Measurements from ENCODE around the gene MRPL47.
"Not testable (repeated sequence)": the region's sequence is repeated elsewhere in the genome, so short reads cannot be mapped to it uniquely, and the experiment has no call there.

MRPL47 gene

DNA sequence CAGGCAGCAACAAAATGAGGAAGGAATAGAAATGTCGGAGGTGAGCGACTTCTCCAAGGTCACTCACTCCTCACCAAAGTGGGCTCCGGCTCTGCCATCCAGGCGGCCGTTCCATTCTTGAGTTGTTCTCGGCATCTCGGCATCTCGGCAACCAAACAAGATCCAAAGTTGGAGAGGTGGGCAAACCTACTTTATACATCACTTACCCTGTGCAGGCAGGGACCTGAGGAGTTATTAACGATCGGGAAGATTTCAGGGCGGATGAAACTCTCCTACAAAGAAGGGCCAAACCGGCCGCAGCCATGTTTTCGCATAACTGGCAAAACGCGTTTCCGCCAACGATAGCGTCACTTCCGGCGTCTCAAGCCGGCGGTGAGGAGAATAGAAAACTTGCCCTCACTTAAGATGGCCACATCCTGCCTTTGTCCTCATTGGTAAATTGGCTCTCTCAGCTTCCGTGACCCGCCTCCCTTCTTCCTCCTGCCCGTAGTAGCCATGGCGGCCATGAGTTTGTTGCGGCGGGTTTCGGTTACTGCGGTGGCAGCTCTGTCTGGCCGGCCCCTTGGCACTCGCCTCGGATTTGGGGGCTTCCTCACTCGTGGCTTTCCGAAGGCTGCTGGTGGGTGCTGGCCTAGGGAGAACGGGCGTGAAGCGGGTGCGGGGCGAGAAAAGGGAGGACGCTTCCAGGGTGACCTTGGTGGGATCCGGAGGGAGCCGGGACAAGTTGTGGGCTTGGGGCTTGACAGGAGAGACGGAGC is at the start of gene MRPL47, which contains the start of gene NDUFB5:
MRPL47 (minus strand) TSS at position 318 of the 758 bp plus-strand sequence; CDS start at position 304, 14 bp downstream.
NDUFB5 (plus strand) TSS at position 474 of the 758 bp plus-strand sequence; CDS start at position 496, 22 bp downstream.
- DNase-seq (ENCODE audit: low read depth): peak; percentile 81

DNA sequence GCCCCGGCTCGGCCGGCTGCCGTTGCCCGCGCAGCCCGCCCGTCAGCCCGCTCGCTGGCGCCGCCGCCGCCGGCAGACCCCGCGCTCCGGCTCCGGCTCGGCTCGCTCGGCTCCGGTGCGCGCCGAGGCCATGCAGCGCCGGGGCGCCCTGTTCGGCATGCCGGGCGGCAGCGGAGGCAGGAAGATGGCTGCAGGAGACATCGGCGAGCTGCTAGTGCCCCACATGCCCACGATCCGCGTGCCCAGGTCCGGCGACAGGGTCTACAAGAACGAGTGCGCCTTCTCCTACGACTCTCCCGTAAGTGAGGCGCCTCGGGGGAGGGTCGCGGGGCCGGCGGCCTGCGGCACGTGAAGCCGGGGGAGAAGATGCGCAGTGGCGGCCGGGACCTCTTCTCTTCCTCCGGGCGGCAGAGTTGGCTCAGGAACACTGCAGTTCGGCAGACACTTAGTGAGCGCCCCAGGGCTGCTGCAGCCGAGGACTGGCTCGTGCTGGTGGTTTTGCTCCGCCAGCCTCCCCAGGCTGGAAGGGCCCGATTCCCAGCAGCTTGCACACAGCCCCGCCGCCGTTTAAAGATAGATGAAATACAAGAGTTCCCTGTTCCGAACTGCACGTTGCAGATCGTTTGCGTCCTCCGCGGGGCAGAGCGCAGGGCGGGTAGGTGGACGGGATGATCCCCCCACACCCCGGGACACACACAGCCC is 48.8 kb upstream of the MRPL47 start:
- peak; percentile 28 for DNase-seq (ENCODE audit: low read depth)

DNA sequence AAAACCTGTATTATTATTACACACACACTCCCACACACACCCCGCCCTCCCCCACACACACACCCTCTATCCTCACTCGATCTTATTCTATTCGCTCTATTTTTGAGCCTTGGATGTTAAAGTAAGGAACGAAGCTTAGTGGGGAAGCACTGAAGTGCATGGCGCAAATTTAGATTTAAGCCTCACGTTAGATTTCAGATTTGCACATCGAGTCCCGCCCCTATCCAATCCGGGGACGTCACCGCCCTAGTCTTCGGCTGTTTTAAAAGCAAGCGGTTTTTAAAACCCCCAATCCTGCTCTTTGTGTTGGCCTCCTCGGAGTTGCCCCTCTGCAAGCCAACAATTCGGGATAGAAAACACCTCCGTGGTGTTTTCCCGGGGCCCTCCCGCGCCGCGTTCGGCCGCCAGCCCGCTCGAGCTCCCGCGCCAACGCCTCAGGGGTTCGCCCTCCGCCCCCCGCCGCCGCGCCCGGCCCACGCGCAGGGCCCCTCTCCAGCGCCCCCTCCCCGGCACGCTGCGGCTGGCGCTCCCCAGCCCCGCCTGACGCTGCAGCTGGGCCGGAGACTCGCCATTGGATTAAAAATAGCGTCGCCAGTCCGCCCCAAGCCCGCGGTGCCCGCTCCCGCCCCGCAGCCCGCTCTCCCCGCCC is 48.1 kb upstream of the MRPL47 start, which contains the start of gene USP13:
USP13 (plus strand) TSS at position 594 of the 649 bp plus-strand sequence. CDS start 186 bp downstream, outside the sequence.
- peak; percentile 20 for DNase-seq (ENCODE audit: low read depth)

DNA sequence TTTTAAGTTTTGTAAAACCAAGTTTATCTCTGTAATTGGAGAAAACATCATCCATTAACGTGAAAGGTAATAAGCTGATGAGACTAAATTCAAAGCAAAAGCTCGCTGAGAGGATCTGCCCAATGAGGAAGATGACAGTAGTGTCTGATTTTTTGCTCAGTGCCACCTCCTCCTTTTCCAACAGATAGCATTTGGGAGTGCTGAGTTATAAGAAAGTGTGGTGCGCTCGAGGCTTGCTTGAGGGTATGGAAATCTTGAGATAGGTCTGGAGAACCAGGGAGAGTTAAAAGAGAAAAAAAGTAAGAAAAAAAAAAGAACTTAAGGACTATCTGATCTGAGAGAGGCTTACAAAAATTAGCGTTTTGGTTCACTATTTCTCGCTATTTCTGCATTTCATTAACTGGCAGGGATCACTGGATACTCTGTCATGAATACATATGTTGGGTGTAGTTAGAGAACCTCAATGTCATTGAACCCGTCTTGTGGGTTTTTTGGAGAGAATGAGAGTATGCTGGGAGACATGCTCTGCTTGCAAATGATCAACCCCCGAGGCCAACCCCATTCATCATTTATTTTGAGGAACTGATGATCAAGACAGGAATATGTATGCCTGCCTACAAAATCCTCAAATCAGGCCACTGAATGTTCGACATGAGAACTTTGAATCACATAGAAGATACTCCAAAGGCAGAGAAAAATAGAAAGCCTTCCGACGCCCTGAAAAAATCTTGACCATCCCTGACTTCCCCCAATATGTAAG is 47.4 kb upstream of the MRPL47 start:
- no peak for DNase-seq (ENCODE audit: low read depth)

DNA sequence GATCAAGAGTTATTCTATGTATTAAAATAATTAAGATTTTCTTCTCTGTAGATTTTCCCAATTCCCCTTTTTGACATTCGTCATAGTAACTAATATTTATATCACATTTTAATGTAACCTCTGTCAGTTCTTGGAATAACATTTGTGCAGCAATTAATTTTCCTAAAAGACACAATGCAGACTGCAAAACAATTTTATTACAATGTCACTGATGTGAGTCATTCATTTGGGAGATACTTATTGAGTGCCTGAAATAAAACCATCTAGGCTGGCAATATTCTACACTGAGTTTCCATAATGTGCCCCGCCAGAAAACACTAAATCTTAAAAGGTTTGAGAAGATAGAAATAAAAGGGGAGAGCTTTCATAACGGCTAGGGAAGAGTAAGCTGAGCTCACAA is 41.7 kb upstream of the MRPL47 start:
- no peak for DNase-seq (ENCODE audit: low read depth)

DNA sequence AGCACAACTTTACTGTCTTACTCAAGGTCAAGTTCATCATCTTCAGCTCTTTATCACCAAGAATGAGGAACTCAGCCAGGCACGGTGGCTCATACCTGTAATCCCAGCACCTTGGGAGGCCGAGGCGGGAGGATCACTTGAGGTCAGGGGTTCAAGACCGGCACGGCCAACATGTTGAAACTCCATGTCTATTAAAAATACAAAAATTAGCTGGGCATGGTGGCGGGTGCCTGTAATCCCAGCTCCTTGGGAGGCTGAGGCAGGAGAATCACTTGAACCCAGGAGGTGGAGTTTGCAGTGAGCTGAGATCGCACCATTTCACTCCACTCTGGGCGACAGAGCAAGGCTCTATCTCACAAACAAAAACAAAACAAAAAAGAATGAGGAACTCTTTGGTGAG is 39.4 kb upstream of the MRPL47 start:
- not testable (repeated sequence) for DNase-seq (ENCODE audit: low read depth)

DNA sequence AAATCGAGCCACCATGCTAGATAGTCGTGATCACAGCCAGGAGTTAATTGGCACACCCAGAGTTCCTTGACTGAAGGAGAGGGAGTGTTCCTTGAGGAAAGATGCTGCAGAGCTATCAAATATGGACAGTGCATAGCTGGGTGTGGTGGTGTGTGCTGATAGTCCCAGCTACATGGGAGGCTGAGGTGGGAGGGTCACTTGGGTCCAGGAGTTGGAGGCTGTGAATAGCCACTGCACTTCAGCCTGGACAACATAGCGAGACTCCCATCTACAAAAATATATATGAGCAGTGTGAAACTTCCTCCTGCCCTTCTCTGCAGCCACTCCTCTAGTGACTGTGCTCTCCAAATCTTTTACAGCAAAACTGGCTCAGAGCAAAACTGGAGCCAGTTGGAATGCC is 38.4 kb upstream of the MRPL47 start:
- DNase-seq (ENCODE audit: low read depth): no peak

DNA sequence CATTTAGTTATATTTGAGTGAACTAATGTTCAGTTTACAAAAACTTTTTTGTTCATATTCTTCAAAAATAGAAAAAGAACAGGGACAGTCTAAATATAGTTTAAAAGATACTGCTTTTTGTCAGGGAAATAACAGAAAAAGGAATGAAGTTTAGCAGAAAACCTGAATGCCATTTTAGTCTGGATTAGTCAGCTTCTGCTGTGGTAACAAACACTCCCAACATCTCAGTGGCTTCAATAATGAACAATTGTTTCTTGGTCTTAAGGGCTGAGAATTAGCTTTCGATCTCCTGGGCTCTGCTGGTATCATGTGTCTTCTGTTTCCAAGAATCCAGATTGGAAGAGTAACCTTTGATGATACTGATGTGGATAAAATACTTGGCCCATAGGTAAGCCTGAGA is 36.0 kb upstream of the MRPL47 start:
- no peak for DNase-seq (ENCODE audit: low read depth)

DNA sequence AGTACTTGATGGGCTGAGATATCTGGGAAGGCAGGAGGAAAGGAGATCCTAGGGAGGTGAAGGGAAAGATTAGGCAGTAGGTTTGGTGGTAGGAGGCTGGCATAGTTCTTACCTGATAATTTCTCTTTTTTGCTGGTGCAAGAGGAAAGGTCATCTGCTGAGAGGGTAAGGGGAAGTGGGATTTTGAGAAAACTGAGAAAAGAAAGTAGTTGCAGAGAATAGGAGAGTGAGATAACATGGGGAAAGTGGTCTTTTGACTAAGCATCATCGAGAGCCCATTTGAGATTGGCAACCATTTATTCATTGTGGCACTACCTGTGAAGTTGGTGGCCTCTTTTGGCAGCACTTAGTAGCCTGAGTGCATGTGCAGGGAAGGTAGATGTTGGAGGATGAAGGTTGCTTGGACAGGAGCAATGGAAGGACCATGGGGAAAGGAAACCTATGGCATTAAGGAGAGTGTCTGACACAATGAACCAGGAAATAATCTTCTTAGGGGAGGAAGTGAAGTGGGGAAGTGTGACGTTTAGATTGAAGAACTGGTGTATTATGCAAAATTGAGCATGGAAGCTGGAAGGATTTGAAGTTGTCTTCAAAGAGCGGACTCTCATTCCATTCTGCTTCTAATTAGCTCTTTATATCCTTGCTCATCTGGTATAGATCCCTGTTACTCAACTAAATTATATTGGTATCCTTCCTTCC is 26.5 kb upstream of the MRPL47 start:
- DNase-seq (ENCODE audit: low read depth): no peak

DNA sequence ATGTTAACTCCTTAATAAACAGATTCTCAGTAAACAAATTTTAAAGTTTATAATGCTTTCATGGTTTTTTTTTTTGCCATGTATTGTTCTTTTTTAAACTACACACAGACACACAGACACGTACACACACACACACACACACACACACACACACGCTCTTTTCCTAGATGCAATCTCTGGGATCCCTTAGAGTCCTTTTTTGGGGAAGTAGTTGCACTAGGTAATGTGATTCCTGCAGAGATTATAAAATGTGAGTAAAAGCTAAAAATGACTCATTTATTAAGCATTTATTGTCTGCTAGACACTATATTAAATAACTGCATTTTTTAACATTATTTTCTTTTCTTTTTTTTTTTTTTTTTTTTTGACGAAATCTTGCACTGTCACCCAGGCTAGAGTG is 20.0 kb upstream of the MRPL47 start:
- no peak for DNase-seq (ENCODE audit: low read depth)

DNA sequence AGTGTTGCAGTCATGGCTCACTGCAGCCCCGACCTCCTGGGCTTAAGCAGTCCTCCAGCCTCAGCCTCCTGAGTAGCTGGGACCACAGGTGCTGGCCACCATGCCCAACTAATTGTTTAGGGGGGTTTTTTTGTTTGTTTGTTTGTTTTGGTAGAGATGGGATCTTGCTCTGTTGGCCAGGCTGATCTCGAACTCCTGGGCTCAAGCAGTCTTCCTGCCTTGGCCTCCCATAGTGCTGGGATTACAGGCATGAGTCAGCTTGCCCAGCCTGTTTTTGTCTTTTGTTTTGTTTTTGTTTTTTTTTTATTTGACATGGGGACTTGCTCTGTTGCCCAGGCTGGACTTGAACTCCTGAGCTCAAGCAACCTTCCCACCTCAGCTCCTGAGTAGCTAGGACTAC is 17.6 kb upstream of the MRPL47 start:
- no peak for DNase-seq (ENCODE audit: low read depth)

DNA sequence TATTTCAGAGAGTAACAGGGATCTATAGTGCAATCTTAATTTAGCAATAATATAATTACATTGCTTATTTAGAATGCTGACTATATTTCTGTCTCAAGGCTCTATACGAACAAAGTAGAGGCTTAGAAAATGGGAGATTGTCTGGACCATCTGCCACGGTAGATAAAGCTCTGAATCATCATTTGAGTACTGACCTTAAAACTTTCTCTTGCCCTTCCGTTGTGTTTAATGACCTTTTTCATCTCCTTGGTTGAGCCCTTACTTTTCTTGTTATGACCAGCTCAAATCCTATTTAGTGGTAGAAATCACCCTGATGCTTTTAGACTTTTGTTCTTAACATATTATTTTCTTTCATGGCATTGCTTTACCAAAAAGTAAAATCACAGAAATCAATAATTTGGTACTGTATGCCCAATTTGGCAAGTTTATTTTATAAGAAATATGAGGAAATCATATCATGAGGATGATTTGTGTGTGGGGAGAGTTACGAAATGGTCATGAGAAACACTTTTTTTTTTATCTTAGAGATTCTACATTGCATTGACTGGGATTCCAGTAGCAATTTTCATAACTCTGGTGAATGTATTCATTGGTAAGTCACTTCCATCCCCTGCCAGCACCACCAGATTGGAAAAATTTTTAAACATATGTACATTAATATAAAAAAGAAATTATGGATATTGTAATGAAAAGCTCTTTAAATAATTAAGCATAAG is 11.2 kb upstream of the MRPL47 start:
- DNase-seq (ENCODE audit: low read depth): no peak

DNA sequence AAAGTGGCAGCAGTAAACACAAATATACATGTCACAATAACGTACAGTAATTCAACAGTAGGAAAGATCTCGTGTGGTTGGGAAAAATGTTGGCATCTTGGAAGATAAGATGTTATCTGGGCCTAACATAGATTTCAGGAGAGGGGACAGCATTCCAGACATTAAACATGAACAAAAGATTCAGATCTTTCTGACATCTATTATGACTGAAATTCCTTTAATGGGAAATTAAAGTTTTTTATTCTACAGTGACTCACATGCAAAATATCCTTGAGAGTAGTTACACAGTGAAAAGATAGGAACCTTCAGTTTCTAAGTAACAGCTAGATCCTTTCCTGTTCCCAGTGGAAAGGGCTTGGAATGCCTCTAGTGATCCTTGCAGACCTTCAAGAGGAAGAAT is 9.4 kb upstream of the MRPL47 start:
- no peak for DNase-seq (ENCODE audit: low read depth)

DNA sequence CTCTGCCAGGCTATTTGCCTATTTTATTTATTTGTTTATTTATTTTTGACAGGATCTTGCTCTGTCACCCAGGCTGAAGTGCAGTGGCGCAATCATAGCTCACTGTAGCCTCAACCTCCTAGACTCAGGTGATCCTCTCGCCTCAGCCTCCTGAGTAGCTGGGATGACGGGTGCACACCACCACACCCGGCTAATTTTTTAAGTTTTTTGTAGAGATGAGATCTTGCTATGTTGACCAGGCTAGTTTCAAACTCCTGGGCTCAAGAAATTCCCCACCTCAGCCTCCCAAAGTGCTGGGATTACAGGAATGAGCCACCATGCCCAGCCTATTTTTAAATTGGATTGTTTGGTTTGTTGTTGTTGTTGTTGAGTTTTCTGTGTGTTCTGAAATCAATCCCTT is 5.6 kb upstream of the MRPL47 start:
- DNase-seq (ENCODE audit: low read depth): no peak

DNA sequence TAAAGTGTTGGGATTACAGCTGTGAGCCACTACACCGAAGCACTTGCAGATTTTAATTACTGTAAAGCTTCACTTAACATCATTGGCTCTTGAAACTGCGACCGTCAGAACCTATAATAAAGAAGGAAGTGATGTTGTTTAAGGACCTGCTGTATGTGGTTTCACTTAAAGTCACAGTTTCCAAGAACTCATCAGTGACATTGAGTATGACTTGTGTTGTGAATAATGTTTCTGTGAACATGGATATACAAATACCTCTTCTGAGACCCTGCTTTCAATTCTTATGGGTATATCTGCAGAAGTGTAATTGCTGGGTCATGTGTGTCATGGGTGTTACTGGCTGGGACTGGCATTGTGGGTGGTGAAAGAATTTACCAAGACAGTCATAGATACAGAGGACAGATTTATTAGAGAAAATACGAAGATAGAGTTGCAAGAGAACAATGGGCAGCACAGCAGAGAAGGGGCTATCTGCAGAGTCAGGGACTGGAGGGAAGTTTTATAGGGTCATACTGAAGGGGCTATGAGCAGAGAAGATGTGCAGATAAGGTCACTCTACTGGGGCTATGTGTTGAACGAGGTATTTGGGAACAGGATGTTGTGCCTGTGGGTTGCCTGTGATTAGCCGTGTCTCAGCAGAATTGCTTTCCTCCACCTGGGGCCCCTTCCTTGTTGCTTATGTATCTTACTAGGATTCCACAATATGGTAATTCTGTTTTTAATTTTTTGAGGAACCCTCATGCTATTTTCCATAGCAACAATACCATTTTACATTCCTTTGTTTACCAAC is 4.7 kb upstream of the MRPL47 start:
- no peak for DNase-seq (ENCODE audit: low read depth)

DNA sequence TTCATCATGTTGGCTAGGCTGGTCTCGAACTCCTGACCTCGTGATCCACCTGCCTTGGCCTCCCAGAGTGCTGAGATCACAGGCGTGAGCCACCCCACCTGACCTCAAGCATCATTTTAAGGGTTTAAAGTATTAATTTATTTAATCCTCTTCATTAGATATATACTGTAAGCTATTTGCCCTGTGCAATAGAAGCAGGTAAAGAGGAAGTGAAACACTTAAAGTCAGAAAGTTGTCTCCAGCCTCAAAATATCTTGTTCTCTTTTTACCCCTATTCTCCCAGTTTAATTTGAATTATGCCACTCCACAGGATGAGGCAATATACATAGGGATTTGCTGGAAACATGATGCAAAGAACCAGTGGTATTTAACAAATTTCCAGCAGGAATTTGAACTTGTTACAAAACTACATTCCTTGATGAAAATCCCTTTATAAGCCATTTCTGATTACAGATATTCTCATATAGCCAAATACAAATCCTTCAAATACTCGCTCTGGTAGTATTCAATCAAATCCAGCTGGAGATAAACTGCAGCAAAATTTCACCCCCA is 2.2 kb upstream of the MRPL47 start:
- no peak for DNase-seq (ENCODE audit: low read depth)

DNA sequence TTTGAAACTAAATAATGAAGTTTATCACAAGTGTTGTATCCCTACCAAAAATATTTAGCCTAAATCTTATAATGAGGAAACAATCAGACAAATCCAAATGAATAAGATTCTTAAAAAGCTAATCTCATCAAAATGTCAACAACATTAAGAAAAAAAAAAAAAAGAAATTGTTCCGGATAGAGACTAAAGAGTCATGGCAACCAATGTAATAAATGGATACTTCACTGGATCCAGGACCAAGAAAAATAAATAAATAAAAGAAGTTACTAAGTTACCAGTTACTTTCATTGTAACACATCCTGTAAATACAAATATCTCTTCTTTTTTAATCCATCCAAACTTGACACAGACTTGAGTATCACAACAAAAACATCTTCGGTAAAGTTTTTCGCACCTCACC is 607 bp downstream of the MRPL47 start:
- no peak for DNase-seq (ENCODE audit: low read depth)

DNA sequence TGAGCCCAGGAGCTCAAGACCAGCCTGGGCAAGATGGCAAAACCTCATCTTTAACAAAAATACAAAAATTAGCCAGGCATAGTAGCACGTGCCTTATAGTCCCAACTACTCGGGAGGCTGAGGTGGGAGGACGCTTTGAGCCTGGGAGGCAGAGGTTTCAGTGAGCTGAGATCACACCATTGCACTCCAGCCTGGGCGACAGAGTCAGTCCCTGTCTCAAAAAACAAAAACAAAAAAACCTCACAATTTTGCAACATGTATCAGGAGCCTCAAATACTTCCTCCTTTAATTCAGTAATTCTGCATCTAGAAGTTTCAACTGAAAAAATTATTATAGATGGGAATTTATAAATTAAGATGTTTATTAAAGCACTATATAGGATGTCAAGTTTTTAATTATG is 1.1 kb downstream of the MRPL47 start:
- DNase-seq (ENCODE audit: low read depth): no peak

DNA sequence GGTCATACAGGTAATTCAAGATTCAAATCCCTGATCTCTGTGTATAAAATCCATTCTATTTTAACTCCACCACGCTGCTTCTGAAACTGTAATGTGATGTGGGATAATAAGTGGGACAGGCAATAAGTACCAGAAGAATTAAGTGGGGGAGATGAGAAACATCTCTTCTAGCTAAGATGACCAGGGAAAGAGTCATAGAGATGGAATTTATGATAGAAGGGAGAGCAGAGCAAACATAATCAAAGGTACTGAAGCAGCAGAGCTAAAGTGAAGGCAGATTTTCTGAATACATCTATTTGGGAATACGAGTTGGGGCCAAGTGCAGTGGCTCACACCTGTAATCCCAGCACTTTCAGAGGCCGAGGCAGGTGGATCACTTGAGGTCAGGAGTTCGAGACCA is 4.9 kb downstream of the MRPL47 start:
- DNase-seq (ENCODE audit: low read depth): no peak

DNA sequence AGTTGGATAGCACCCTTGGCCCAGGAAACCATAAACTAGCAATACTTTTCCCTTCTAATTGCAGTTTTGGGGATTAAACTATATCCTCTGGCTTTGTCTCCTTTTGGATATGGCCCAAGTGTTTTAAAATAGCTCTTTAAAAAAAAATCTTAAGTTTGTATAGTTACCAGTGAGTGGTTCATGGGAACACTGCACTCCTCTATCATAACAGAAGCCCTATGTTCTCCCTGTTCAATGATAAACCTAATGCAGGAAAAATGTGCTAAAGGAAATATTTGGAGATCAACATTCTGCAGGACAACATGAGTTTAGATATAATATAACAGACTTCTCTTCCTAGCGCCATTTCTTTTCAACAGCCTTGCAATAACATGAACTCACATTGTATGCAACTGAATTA is 13.1 kb downstream of the MRPL47 start:
- no peak for DNase-seq (ENCODE audit: low read depth)

Measured in stimulated activated CD8-positive, alpha-beta memory T cell treated with anti-CD3 and anti-CD28 coated beads, Interleukin-15, amount 100 ng/mL, for 24 hours (primary cell).